ENCODE data around the gene NAGK.
"Not testable (repeated sequence)": the region's sequence is repeated elsewhere in the genome, so short reads cannot be mapped to it uniquely, and the experiment has no call there.

NAGK gene

DNA sequence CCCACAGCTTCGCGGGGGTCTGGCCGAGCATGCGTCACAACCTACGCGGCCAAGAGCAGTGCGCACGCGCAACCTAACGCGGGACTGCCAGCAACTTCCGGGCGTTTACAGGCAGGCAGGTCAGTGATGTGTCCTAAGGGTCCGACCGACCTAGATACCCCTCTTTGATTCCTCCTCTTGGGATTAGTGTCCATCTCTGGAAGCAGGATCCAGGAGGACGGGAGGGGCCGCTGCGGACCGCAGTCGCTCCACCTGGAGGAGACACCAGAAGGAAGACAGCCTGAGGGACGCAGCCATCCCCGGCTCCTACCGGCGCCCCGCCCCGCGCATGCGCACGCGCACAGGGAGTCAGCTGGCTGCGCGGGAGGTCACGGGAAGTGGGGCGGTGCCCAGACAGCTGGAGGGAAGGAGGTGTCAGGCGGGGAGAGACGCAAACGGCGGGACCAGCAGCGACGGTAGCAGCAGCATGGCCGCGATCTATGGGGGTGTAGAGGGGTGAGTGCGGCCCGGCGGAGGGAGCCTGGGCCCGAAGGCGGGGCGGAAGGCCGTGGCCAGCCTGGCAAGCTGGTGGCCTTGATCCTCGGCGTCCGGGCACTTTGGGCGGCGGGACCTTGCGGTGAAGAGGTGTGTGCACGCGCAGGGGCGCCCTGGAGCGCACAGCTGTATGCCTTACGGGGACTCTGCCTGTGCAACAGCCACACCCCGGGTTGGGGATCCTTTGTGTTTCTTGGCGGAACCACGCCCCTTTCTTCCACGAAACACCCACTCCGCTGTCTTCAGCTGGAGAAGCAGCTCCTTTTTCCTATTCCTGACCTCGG lies at the start of gene NAGK:
TSS of gene NAGK (plus strand) at position 431 of the 818 bp plus-strand sequence. CDS start at position 467, 36 bp downstream.
- peak; percentile 89 for DNase-seq (ENCODE audit: low read depth in 2 of 2)

DNA sequence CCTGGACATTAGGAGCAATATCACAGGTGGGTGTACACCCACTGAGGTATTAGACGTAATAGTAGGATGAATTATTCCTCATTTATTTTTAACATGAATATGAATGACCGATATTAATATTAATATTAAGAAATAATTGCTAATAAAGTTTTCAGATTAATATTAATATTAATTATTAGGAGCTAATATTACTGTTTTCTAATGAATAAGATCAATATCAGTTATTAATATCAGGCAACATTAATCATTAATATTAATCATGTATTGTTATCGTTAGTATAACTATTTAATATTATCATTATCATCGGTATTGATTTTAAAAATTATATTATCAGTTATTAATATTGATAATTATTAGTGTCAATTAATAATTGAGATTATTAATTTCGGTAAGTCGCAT lies 48.5 kb upstream of the NAGK start:
- not testable (repeated sequence) for DNase-seq (ENCODE audit: low read depth in 2 of 2)

DNA sequence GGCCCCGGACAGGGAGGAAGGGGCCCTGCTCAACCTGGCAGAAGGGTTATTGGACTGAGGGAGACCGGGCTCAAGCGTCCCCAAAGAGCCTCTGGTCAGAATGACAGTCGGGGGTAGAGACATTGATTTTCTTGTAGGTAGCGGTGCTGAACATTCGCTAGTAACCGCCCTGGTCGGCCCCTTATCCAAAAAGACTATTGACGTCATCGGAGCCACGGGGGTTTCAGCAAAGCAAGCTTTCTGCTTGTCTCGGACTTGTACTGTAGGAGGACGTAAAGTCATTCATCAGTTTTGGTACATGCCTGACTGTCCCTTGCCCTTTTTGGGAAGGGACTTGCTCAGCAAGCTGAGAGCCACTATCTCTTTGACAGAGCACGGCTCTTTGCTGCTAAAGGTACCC lies 47.1 kb upstream of the NAGK start:
- DNase-seq (ENCODE audit: low read depth in 2 of 2) = not testable (repeated sequence)

DNA sequence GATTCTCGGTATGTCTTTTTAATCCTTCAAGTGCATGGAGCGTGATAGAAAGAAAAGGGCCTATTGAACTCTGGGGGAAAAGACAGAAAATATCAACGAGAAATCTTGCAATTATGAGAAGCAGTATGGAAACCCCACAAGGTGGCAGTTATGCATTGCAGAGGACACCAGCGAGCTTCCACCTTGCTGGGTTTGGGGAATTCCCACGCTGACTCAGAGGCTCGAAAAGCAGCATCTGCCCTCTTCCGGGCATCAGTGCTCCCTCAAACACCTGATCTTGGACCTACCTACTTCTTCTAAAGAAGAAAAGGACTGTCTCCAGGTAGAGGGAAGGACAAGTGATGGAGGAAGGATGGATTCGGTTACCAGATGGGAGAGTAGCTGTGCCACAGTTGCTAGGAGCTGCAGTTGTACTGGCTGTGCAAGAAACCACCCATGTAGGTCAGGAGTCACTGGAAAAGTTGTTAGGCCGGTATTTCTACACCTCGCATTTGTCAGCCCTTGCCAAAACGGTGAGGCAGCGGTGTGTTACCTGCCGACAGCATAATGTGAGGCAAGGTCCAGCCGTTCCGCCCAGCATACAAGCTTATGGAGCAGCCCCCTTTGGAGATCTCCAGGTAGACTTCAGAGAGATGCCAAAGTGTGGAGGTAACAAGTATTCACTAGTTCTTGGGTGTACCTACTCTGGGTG lies 44.8 kb upstream of the NAGK start:
- DNase-seq (ENCODE audit: low read depth in 2 of 2) = not testable (repeated sequence)

DNA sequence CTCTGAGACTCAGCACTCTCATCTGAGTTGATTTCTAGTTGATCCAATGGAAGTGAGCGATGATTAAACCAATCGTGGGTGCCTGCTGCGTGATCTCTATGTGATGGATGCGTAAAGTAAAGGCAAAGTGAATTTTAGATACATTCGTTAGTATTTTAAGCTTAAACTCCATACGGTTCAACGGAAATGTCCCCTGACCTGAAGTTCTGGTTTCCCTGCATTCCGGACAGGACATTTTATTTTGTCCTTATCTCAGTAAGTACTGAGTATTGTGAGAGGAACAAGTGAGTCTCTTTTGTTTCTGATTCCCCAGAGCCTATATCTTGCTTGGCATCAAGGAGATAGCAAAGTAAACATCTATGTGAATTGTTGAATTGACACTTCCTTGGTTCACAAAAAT lies 32.2 kb upstream of the NAGK start:
- DNase-seq (ENCODE audit: low read depth in 2 of 2) = not testable (repeated sequence)

DNA sequence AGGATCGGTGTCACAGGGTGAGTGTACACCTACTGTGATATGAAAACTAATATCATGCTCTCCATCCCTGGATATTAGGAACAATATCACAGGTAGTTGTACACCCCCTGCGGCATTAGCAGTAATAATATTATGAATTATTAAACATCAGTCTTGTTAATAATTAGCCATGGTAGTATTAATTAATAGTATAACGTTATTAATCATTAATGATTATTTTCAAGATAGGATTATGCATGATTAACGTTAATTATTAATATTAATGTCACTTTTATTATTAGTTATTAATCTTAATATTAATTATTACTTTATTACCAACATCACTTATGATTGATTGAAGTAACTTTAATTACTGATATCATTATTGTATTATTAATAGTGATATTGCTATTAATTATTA lies 26.2 kb upstream of the NAGK start:
- DNase-seq (ENCODE audit: low read depth in 2 of 2) = no peak

DNA sequence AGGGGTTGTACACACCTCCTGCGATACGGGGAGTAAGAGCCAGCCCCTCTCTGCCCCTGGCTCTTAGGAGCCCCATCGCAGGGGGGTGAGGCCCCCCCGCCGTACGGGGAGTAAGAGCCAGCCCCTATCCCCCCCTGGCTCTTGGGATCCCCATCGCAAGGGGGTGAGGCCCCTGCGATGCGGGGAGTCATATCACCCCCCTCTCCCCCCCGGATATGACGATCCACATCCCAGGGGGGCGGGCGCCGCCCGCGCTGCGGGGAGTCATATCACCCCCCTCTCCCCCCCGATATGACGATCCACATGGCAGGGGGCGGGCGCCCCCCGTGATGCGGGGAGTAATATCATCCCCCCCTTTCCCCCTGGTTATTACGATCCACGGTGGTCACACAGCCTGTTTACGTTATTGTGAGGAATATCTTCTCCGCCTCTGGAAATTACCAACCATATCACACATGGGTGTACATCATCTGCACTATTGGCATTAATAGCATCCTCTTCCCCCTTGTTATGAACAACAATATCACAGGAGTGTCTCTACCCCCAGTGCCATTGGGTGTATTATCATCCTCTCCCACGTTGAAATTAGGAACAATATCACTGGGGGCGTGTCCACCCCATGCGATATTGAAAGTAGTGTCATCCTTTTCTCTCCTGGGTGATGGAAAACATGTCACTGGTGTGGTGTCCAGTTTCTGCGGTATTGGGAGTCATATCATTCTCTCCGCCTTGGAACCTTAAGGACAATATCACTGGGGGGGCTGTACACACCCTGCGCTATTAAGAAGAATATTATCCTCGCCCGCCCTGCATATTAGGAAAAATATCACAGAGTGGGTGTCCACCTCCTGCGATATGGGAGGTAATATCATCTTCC lies 24.7 kb upstream of the NAGK start:
- DNase-seq (ENCODE audit: low read depth in 2 of 2) = no peak

DNA sequence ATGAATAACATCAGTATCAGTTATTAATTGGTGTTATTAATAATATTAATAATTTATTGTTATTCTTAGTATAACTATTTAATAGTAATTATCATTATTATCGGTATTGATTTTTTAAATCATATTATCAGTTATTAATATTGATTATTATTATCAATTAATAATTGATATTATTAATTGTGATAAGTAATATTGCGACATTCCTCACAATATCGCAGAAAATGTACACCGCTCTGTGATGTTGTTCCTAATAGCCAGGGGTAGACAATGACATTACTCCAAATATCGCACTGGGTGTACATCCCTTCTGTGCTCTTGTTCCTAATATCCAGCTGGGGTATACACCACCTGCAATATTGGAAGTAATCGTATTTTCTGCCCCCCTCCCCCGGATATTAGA lies 23.3 kb upstream of the NAGK start:
- no peak for DNase-seq (ENCODE audit: low read depth in 2 of 2)

DNA sequence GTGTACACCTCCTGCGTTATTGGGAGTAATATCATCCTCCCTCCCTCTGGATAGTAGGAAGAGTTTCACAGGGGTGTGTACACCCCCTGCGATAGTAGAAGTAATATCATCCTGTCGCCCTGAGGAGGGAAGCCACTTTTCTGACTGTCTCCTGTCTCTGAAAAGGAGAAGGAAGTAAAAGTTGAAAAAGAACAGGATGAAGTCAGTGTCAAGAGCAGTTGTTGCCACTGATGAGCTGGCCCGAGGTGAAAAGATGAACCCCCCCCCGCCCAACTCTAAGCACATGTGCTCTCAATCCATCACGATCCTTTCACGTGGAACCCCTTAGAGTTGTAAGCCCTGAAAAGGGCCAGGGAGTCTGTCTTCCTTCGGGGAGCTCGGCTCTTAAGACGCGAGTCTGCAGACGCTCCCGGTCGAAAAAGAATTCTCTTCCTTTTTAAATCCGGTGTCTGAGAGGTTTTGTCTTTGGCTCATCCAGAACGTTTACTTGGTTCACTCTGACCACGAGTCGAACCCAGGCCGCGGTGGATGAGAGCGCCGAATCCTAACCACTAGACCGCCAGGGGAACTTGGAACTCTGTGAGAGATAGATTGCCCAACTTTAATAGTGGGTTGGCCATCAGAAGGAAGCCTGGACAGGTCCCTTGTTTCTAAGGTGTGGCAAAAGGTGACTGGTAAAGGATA lies 22.4 kb upstream of the NAGK start:
- no peak for DNase-seq (ENCODE audit: low read depth in 2 of 2)

DNA sequence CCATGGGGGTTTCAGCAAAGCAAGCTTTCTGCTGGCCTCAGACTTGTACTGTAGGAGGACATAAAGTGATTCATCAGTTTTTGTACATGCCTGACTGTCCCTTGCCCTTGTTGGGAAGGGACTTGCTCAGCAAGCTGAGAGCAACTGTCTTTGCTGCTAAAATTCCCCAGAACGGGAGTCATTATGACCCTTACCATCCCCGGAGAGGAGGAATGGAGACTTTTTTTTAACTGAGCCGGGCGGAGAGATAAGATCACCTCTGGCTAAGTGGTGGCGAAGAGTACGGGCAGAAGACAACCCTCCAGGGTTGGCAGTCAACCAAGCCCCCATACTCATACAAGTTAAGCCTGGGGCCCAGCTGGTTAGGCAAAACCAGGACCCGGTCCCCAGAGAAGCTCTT lies 20.4 kb upstream of the NAGK start:
- no peak for DNase-seq (ENCODE audit: low read depth in 2 of 2)

DNA sequence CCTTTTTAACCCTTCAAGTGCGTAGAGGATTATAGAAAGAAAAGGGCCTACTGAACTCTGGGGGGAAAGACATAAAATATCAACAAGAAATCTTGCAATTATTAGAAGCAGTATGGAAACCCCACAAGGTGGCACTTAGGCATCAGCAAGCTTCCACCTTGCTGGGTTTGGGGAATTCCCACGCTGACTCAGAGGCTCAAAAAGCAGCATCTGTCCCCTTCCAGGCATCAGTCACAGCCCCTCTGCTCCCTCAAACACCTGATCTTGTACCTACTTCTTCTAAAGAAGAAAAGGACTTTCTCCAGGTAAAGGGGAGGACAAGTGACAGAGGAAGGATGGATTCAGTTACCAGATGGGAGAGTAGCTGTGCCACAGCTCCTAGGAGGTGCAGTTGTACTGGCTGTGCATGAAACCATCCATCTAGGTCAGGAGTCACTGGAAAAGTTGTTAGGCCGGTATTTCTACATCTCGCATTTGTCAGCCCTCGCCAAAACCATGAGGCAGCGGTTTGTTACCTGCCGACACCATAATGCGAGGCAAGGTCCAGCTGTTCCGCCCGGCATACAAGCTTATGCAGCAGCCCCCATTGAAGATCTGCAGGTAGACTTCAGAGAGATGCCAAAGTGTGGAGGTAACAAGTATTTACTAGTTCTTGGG lies 18.6 kb upstream of the NAGK start:
- not testable (repeated sequence) for DNase-seq (ENCODE audit: low read depth in 2 of 2)

DNA sequence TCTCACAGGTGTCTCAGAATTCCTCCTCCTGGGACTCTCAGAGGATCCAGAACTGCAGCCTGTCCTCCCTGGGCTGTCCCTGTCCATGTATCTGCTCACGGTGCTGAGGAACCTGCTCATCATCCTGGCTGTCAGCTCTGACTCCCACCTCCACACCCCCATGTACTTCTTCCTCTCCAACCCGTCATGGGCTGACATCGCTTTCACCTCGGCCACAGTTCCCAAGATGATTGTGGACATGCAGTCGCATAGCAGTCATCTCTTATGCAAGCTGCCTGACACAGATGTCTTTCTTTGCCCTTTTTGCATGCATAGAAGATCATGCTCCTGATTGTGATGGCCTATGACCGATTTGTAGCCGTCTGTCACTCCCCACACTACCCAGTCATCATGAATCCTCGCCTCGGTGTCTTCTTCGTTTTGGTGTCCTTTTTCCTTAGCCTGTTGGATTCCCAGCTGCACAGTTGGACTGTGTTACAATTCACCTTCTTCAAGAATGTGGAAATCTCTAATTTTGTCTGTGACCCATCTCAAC lies 13.2 kb upstream of the NAGK start:
- DNase-seq (ENCODE audit: low read depth in 2 of 2) = not testable (repeated sequence)

DNA sequence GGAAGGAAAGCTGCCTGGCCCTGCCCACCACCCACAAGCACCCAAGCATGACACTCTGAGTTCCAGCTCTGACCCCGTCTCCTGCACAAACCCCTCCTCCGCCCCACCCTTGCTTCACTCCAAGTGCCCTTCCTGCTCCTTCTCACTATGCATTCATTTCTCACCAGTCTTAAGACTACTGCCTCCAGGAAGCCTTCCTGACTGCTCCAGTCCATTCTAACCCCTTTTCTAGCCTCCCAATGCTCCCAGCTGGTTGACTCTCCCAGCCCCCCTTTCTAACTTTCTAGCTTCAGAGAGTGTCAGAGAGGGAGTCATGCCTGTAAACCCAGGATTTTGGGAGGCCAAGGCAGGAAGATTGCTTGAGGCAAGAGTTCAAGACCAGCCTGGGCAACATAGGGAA lies 8.2 kb upstream of the NAGK start:
- no peak for DNase-seq (ENCODE audit: low read depth in 2 of 2)

DNA sequence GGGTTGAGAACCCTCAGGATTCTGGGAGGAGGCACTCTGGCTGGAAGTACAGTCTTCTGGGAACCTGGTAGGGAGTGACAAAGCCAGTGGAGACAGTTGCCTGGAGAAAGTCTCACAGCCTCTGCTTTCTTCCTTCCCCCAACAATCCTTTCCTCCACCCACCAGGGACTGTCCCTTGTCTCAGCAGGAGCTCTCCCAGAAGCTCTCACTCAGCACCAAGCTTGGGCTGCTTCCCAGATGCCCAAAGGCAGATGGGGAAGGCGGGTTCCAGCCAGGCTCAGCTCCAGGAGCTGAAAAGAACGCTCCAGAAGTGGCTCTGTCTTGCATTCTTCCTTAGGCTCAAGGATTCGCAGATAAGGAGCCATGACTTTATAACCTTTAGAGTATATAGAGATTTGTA lies 7.6 kb upstream of the NAGK start:
- no peak for DNase-seq (ENCODE audit: low read depth in 2 of 2)

DNA sequence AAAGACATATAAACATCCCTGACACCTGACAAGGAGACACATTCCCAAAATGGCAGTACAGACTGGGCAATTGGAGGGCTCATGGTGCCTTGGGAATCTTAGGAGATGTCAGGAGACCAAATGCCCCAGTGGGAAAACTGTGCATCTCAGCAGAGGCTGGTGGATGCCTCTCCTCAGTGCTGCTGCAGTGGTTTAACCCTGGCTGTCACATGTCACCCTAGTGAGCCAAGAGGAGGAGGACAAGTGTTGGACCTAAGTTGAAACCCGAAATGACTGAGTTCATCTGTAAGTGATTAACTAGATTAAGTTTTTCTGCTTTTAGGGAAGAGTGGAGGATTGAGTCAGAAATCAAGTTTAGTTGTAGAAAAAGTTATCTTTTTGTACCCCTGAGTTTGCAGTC lies 5.2 kb upstream of the NAGK start:
- no peak for DNase-seq (ENCODE audit: low read depth in 2 of 2)

DNA sequence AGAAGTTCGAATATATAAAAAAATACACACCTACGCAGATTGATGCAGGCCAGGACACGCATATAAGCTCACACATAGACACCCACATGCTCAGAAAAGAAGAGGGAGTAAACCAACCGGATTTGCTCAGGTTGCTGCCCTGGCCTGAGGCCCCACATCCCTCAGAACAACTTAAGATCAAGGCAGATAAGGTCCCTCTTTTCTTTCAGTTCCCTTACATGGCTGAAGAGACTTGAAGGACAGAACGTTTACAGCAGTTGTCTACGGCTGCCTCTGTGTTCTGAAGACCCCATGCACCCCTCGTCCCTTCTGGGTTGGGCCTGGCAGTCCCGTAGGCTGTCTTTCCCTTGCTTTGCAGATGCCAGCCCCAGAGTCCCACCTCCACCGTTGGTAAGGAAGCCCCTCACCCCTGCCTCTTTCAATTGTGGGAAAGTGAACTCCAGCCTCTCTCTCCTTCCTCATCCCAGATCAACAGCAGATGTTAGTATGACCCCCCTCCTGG lies 4.3 kb upstream of the NAGK start:
- no peak for DNase-seq (ENCODE audit: low read depth in 2 of 2)

DNA sequence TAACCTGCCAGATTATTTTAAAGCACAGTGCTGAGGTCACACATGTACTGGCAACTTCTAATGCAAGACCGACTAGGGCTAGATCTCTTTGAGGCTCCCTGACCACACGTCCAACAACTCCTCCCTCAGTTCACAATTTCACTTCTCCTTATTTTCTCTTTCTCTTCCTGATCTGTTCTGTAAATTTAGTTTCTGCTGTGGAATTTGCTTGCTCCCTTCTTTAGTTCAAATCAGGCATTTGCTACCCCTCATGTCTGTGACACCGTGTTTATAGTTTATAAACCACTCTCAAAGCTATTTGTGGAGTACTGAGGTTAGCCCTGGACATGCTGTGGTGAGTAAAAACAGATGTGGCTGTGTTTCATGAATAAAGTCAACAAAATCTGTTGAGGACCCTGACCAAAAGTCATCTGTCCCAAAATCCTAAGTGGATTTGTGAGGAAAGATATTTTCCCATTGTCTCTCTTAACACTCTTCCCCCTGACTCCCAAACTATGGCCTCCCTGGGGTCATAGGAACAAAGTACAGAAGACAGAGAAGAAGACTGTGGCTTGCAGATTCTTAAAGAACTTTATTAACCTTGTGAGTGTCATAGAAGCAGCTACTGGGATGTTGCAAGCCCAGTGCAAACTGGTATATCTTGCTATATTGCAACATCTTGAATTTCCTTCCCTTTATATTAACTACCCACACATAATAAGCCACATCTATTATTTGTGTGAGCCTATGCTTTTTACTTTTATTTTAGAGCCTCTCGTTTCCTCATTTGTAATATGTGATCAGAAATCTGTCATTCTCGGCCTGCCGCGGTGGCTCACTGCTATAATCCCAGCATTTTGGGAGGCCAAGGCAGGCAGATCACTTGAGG lies 3.5 kb upstream of the NAGK start:
- no peak for DNase-seq (ENCODE audit: low read depth in 2 of 2)

DNA sequence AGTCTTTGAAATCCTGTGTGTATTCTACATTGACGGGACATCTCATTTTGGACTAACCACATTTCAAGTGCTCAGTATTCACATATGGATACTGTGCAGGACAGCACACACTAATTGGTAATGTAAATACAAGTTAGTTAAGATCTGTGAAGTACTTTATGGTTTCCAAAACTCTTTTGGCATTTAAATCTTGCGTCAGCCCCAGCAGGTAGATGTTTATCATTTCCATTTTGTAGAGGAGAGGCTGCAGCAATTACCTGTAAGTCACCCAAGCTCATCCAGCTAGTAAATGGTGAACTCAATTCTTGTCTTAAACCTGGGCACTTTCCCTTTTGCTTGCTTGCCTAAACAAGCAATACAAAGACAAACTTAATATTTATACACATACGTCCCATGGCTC lies 1.6 kb upstream of the NAGK start:
- DNase-seq (ENCODE audit: low read depth in 2 of 2) = no peak

DNA sequence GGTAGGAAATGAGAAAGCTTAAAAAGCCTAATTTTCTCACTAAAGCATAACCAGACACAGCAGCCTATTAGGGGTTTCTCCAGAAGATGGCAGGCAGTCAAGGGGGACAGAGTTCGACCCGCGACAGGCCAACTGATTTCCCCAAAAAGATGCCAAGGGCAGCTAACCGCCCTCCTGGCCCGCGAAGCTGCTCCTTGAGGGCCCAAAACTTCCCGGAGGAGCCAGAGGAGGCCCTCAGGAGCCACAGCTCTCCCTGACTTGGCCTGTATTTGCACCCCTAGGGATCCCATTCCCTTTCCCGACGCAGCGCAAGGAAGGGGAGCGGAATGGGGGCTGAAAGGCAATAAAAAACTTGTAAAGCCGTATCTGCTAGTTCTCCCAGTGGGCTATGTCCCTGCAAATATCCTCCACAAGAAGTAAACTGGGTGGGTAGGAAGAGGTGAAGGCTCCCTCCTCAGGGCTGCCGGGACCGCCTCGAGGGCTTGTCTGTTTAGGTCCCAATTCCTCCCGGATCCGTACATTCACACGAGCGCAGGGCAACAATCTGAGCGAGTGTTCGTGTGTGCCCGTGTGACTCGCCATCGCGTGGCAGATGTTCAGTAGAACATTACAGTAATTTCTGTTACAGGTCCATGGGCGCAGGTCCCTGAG lies 756 bp upstream of the NAGK start:
- DNase-seq (ENCODE audit: low read depth in 2 of 2) = no peak
